Breast epithelium (tissue), 3 donors: ENCODE measurements around the gene LRRC32.

Experiments
- CTCF ChIP-seq, 3 donors: fragments of 450-650 bp; IDR thresholded peaks; one replicate each; pipeline ENCODE4 v1.5.1; 2016 to 2017; ENCODE audit warnings: antibody characterized with exemption in 3 of 3, mild to moderate bottlenecking in 3 of 3, moderate library complexity in 3 of 3
- POLR2A ChIP-seq: fragments of 450-650 bp; IDR thresholded peaks from one replicate; pipeline ENCODE4 v1.6.1; 2016; ENCODE audit warnings: antibody characterized with exemption, mild to moderate bottlenecking, moderate library complexity

GRCh38 chr11:76719281-76719680, 48.7 kb upstream of the LRRC32 start:
- TF ChIP-seq POLR2A (no peak), CTCF (IDR thresholded peaks at IDR 0.05) (no peak)
